ENCODE results near the gene CACNA1F.

CACNA1F gene

DNA sequence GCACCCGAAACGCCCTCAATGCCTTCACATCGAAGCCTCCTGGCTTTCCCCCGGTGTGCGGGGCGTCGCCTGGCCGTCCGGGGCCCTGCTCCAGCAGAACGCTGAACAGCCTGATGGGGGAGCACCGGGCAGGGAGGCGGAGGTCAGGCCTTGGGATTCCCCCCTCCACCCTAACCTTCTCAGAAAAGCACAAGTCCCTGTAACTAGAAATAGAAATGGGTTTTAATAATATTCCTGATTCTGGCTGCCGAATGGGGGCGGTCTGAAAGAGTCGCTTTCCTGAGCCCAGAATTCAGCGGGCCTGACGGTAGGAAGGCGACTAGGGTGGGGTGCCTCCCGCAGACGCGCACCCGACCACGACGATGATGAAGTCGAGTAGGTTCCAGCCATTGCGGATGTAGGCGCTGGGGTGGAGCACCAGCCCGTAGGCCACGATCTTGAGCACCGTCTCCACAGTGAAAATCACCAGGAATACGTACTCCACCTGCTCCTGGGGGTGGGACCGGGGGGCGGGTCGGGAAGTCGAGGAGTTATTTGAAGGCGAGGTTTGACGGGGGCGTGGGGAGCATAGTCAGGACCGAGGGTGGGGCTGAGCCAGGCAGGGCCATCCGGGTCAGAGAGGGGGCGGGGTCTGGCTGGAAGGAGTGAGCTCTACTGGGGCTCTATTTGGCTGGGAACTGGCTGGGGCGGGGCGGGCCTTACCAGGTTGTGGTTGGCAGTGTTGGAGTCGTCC, 2.5 kb downstream of the CACNA1F start:
- no peak for DNase-seq (ENCODE audit: low read depth)

DNA sequence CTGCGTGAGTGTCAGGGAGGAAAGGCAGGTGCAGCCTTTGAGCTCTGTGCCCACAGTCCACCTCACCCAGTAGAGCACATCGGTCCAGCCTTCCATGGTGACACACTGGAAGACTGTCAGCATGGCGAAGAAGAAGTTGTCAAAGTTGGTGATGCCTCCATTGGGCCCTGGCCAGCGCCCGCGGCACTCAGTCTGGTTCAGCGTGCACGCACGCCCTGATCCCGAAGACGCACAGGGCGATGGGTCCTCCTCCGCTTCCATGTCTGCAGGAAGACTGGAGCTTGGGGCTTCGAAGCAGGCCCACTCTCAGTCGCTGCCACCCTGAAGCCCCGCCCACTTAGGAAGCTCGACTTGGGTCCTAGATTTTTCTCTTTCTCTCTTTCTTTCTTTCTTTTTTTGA, 5.0 kb downstream of the CACNA1F start:
- no peak for DNase-seq (ENCODE audit: low read depth)

DNA sequence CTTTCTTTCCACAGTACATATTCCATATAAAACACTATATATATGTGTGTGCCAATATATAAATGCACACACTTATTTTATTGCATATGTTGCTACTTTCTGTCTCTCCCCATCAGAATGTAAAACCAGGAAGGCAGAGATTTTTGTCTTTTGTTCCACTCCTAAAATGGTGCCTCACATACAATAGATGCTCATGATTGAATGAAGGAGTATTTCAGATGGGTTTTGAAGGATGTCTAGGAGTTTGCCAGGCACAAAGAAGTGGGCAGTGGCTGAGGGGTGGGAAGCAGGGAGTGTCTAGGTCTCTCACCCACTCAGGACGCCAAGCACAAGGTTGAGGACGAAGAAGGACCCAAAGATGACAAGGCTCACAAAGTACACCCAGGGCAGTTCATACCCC, 5.4 kb downstream of the CACNA1F start:
- no peak for DNase-seq (ENCODE audit: low read depth)

DNA sequence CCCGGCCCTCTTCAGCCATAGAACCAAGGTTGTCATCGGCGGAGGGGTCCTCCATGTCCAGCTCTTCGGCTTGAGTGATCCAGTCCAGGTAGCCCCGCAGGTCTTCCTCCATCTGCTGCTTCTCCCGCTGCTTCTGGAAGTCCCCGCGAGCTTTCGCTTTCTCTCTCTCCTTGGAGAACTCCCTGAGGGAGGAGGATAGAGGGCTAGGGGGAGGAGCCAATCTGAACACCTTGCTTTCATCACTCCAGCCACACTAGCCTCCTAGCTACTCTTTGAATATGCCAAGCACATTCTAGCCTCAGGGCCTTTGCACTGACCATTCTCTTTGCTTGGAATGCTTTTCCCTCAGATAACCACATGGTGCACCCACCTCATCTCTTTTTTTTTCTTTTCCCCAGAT, 6.2 kb downstream of the CACNA1F start:
- DNase-seq (ENCODE audit: low read depth), result no peak

DNA sequence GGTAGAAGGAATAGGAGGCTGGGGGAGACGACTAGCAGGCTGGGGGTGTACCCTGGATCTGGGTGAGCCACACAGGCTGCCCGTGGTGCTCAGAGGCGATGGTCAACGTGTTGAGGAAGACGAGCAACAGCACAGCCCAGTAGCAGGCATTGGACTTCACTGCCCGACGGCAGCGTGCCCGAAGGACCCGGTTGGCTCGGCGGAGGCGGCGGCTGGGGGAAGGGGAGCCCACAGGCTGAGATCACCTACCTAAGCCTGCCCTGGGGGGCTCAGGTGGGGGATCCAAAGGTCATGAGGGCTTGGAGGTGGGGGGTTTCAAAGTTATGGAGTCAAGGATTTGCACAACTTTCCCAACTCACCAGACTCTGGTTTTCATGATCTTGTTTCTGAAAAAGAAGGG, 7.3 kb downstream of the CACNA1F start:
- DNase-seq (ENCODE audit: low read depth), result no peak

DNA sequence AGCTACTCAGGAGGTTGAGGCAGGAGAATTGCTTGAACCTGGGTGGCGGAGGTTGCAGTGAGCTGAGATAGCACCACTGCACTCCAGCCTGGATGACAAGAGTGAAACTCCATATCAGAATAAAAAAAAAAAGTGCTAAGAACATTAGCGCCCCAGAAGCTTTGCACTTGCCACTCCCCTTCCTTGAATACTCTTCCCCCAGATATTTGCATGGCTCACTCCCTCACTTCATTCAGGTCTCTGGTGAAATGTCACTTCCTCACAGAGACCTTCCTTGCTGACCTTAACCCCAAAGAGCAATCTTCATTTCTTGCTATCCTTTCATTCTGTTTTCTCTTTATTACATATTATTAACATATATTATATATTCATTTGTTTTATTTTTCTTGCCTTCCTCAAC, 11.3 kb downstream of the CACNA1F start:
- no peak for DNase-seq (ENCODE audit: low read depth)

DNA sequence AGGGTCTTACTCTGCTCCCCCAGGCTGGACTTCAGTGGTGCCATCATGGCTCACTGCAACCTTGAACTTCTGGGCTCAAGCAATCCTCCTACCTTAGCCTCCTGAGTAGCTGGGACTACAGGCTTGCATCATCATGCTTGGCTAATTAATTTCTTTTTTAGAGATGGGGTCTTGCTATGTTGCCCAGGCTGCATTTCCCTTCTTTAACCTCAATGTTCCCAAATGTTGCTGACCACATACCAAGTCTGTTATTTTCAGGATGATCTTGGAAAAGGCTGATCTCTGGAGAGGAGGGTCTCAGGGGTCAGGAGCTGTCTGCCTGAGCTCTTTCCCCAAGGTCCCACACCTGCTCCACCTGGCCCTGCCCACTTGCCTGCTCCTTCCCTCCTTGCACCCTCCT, 13.0 kb downstream of the CACNA1F start:
- no peak for DNase-seq (ENCODE audit: low read depth)

DNA sequence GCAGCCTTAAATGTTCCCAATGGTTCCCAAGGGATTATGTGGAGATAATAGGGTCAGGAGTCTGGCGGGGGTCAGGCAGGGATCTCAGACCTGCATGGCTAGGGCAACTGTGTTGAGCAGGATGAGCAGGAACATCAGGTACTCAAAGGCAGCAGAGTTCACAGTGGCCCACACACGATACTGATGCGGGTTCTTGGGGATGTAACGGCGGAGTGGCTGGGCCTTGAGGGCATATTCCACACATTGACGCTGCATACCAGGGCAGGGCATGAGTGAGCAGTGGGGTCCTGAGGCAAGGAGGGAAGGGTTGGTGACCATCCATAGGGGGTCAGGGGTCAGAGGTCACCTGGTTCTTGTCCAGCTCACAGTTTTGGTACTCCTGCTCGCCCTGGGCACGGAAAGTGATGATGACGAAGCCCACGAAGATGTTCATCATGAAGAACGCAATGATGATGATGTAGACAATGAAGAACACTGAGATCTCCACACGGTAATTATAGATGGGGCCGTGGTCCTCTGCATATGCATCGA, 18.1 kb downstream of the CACNA1F start:
- no peak for DNase-seq (ENCODE audit: low read depth)

DNA sequence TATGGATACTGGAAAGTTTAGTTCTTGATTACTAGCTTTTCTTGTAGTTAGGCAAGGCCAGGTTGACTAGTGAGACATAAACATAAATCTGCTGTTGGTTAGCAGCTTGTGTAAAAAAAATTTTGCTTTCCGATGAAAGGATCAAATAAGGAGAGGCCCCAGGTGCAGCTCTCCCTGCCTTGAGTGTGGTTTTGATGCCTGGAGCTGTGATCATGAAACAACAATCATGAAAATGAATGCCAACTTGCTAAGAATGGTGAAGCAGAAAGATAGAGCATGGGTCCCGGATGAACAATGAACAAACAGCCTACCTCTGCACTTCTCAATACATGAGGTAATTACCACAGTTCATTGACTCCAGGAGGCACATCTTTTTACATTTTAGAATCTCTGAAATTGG, 18.7 kb downstream of the CACNA1F start:
- no peak for DNase-seq (ENCODE audit: low read depth)

DNA sequence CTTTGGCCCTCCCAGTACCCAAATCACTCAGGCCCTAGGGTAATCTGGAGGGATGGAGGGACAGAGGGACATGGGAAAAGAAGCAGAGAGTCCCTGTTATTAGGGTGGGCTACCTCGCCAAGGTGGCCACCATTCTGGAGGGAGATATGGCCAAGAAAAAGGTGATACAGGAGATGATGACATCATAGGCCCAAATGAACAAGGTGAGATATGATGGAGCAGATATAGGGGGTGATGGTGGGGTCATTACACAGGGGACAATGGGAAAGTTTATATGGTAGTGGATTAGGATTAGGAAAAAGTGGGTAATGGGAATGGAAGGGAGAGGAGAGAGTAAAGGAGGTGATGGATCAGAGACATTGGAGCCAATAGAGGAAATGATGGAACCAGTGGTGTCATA, 20.3 kb downstream of the CACNA1F start:
- DNase-seq (ENCODE audit: low read depth), result no peak

DNA sequence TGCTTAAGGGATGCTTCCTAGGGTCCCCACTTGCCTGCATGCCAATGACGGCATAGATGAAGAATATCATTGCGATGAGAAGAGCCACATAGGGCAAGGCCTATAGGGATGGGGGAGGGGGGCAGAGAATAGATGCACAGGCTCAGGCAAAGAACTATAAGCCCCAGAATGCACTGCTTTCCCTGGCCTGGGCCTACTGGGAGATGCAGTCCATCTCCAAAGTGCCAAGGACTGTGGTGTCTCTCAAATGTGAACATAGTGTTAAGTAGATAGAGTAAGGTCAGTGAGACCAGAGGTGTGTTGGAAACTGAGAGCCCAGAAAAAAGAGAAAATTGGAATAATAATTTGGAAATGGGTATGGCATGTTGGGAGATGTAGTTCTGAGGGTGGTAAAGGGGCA, 20.9 kb downstream of the CACNA1F start:
- no peak for DNase-seq (ENCODE audit: low read depth)

DNA sequence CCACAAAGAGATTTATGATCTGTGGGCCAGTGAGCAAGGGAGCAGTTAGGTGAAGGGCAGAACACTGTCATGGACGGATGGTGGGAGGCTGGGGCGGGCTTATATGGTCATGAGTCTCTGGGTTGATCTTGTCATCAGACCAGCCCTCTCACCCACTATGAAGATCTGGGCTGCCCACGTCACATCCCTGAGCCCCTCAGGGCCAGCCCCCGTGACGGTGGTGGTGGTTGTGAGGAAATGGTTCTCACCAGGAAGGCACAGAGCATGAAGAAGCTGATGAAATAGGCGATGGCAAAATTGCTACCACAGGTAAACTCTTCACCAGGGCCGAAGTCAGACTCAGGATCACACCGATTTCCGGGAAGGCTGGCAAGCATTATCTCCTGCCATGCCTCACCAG, 22.1 kb downstream of the CACNA1F start:
- no peak for DNase-seq (ENCODE audit: low read depth)

DNA sequence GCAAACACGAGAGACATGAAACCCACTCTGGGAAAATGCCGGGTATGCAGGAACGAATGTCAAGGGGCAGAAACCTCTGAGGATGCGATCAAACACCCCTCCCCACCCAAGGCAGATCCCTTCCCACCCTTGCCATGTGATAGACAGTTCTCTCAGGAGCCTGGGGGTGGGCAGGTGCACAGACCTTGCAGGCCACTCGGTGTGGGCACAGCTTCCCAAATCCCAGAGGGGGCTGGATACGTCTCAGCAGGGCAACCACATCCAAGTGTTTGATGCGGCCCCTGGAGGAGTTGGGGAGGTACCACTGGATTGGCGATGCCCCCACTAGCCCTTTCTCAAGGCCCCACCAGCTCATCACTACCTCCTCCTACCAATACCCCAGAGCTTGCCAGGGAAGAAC, 22.7 kb downstream of the CACNA1F start:
- DNase-seq (ENCODE audit: low read depth), result no peak

DNA sequence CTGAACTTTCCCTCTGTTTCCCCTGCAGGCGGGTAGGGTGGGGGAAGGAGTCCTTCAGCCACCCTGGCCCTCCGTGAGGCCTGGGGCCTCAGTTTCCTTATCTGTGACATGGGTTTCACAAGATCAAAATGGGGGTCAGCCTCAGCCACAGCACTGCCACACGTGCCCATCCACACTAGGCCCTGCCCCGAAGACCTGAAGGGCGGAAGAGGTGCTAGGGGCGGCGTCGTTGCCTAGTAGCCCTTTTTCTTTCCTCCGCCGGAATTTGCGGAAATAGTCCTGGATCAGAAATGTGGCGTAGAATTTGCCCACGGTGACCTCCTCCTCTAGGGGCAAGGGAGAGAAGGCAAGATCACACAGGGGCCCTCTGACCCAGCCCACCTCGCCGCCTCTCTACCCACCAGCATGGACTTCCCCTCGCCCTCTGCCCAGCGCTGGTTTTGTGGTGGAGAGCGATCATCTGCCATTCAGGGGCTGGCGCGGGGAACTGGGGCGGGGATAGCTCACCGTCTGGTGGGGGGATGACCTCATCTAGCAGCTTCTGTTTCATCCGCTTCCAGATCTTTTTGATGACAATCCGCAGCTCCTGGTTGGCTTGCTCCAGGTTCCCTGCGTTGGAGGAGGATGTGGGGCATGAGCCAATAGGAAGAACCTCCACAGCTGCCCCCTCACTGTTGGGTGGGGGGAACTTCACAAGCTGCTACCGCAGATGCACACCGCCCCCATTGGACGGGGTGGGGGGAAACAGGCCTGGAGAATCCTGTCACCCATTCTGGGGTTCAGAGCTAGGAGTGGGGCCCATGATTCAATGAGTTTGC, 23.5 kb downstream of the CACNA1F start:
- no peak for DNase-seq (ENCODE audit: low read depth)

DNA sequence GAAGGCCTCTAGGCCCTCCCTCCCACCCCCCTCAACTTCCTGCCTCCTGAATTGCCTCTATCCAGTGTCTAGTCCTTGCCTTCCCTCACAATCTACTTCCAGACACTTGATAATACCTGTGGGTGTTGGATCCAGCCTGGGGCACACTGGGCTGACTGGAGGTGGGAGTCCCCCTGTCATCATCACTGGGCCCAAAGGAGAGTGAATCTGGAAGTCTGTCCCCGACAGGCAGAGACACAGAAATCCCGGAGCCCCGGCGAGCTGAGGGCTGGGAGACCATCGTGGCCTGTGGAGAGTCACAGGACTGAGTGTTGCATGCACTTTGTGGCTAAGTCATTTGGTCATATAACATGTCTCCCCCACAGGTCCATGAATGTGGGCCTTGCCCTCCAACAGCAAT, 24.7 kb downstream of the CACNA1F start:
- no peak for DNase-seq (ENCODE audit: low read depth)

DNA sequence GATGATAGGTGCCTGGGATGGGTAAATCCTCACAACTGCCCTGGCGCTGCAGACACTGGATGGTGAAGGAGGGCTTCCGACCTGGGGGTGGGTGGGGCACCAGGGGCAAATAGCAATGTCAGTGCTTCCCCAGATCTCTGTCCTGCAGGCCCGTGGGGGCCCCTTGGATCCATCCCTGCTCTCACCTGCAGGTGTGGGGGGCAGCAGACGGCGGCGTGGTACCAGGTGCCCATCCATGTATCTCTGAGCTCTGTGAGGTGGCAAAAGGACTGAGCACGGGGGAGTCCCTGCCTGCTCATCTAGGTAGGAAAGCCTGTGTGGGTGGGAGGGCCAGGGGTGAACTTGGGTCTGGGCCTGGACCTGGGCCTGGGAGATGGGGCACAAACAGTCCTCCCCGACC, 26.6 kb downstream of the CACNA1F start:
- DNase-seq (ENCODE audit: low read depth), result no peak

DNA sequence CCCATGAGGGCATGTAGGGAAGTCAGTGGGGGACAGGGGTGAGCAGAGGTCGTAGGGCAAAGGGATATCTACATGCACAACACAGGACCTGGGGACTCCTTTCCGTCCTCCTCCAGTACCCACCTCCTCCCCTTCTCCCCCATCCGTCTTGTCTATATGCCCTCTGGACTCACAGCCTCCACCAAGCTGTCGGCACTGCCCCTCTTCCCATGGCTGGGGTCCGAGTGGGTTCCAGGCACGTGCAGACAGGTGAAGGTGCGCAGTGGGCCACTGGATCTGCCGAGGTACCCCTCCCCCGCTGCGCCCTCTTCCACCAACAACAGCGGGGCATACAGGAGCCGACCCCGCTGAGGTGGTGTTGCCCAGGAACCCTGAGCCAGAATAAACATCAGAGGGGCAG, 27.7 kb downstream of the CACNA1F start:
- no peak for DNase-seq (ENCODE audit: low read depth)

DNA sequence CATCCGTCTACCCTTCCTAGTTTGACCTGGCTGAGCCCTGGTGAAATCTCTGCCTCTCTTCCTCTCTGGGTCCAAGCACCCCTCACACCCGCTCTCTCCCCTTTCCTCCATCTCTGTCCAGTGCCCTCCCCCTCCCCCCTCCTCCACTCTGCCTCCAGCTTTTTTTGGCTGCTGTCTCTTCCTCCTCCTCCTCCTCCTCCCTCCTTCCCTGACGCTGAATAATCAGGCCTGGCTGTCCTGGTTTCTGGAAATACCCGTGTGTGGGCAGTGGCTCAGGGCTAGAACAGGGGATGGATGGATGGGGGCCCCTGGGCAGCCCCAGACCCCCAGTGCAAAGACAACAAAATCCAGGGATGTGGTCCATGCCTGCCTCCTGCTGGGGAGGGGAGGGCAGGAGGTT, 28.4 kb downstream of the CACNA1F start:
- no peak for DNase-seq (ENCODE audit: low read depth)

DNA sequence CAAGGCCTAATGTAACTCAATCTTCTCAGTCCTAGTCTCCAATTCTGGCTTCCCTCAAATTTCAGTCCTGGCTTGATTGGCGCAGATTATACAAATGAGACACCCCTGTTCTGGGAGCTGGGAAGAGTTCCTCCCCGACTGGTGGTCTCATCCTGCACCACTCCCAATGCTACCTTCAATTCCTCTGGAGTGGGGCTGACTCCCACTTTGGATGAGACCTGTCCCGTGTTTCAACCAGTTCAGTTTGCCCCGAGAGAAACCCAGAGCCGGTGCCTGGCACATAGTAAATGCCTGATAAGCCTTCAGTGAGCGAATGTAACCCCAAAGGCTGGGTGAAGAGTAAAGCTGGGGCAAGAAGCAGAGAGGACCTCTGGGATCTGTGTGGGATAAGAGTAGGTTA, 29.1 kb downstream of the CACNA1F start:
- no peak for DNase-seq (ENCODE audit: low read depth)

DNA sequence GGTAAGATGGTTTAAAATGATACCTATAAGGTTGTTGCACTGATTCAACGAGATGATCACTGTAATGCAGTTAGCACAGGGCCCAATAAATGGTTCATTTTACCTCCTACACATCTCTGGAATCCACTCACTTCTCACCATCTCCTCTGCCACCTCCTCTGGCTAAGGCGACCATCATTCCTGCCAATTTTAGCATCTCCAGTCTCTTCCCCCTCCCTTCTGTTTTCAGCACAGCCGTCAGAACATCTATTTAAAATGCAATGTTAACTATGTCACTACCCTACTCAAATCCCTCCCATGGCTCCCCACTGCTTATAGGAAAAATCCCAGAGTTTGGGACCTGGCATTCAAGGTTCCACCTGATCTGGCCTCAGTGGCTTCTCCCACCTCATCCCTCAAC, 29.6 kb downstream of the CACNA1F start:
- no peak for DNase-seq (ENCODE audit: low read depth)

DNA sequence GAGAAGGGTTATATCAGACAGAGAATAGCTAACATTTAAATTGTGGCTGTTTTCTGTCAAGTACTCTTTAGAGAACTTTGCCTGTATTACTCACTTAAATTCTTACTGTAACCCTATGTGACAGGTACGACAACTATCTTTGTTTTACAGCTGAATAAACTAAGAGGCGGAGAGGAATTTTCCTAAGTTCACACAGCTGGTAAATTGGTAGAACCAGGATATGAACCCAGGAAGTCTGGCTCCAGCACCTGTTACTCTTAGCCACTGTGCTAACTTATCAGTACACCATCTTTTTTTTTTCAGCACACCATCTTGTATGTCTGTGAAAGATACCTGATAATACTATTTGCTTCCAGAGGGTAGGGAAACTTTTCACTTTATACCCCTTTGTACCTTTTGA, 31.1 kb downstream of the CACNA1F start:
- no peak for DNase-seq (ENCODE audit: low read depth)

DNA sequence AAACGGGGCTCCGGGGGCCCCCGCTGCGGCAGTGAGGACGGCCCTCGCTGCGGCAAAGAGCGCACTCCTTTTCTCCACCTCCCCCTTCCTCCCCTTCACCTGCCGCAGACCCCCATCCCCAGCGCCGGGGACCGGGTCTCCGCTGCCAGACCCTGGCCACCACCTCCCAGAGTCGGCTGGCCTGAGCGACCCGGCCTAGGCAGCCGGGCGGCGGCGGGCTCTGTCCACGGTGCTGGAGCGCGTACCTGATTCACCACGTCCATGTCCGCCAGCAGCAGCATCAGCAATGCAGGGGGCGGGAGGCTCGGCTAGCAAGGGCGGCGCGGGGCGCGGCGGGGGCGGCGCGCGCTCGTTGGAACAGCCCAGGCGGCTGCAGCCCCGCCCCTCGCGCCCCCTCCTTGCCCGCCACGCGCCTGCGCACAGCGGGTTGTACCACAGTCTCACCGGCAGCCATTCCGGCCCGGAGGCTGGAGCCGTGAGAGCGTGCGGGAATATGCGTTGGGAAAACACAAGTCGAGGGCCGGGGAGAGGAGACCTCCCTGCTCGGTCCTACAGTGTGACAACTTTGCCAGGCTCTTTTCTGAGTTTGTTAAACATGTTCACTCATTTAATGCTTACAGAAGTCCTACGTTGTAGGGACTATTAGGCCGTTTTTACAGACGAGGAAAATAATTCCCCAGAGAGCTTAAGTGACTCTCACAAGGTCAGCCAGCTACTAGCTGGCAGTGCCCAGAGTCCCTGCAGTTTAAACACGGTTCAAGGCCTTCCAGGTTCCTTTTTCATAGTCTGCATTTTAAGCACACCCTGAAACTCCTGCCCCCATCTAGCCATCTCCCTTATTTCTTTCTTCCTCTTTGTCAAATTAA, 33.0 kb downstream of the CACNA1F start, which contains the start of gene SYP:
TSS of gene SYP (minus strand) at position 288 of the 866 bp plus-strand sequence. CDS start at position 281, 7 bp downstream.
- peak; percentile 66 for DNase-seq (ENCODE audit: low read depth)

DNA sequence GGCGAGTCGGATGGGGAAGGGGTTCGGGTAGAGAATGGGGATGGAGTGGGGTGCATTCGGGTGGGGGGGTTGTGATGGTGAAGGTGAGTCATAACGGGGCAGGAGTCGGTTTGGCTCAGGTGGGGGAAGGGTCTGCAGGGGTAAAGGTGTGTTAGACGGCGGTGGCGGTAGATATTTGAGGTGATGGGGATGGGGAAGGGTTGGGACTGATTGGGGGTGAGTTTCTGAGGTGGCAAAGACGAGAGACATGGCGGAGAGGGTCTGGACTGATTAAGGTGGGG, 33.9 kb downstream of the CACNA1F start:
- DNase-seq (ENCODE audit: low read depth), result no peak

Measured in fibroblast of the conjunctiva (primary cell).